MCF 10A (cell line): ENCODE measurements around the gene COG3. TPM values are rescaled to one million over a fixed set of nuclear protein-coding genes. Genes with fewer than 3 reads are reported as not detected.
A peak's percentile ranks its signal among the peaks of the same experiment; 100 is the strongest.

ENCODE experiments used
- BruUV-seq: library from RNA; stranded (reverse); fragments of 400-500 nt; replicated peaks from 2 replicates; lab custom pipeline; 2021; lab: Mats Ljungman, UMichigan
- CTCF ChIA-PET: fragments of 300-600 bp; sonication (Branson Sonifier 250); formaldehyde crosslinking; extraction: SDS; loops from one replicate; lab custom pipeline; 2021; ENCODE audit warnings: antibody characterized with exemption, inconsistent platforms; lab: Yijun Ruan, JAX
- POLR2A ChIA-PET: fragments of 300-600, 350-650 bp; sonication (Branson Sonifier 250); formaldehyde crosslinking; extraction: SDS; loops from one replicate; lab custom pipeline; 2020; ENCODE audit warnings: antibody characterized with exemption, inconsistent platforms; lab: Yijun Ruan, JAX
- DNase-seq: peaks from one replicate; pipeline ENCODE4 v3.0.0-alpha.2; 2018; ENCODE audit not compliant: unreplicated experiment
- H3K27ac Mint-ChIP-seq: one replicate; pipeline ENCODE4 v1.8.0; 2022; ENCODE audit warnings: mild to moderate bottlenecking, low read depth, mixed read lengths; ENCODE audit not compliant: unreplicated experiment
- H3K27me3 Mint-ChIP-seq: one replicate; pipeline ENCODE4 v1.8.0; 2022; ENCODE audit warnings: mixed read lengths; ENCODE audit not compliant: insufficient read depth, unreplicated experiment
- H3K36me3 Mint-ChIP-seq: one replicate; pipeline ENCODE4 v1.8.0; 2022; ENCODE audit warnings: mild to moderate bottlenecking, moderate library complexity, mixed read lengths; ENCODE audit not compliant: insufficient read depth, unreplicated experiment
- H3K4me1 Mint-ChIP-seq: one replicate; pipeline ENCODE4 v1.8.0; 2022; ENCODE audit warnings: mixed read lengths; ENCODE audit not compliant: insufficient read depth, unreplicated experiment
- H3K4me3 Mint-ChIP-seq: one replicate; pipeline ENCODE4 v1.8.0; 2022; ENCODE audit warnings: mild to moderate bottlenecking, moderate library complexity, mixed read lengths; ENCODE audit not compliant: unreplicated experiment
- H3K9me3 Mint-ChIP-seq: one replicate; pipeline ENCODE4 v1.8.0; 2022; ENCODE audit warnings: mixed read lengths; ENCODE audit not compliant: unreplicated experiment
- CTCF ChIP-seq: fragments of 200-600 bp; IDR thresholded peaks from one replicate; pipeline ENCODE4 v1.8.0; 2022; ENCODE audit warnings: antibody characterized with exemption, mild to moderate bottlenecking; ENCODE audit not compliant: unreplicated experiment
- intact Hi-C: fragments of 100-400 bp; cut with micrococcal nuclease; formaldehyde crosslinking; loops from 2 replicates; pipeline ENCODE4 v1.14.1; 2022
- total RNA-seq: library from RNA; stranded (reverse); gene quantifications from 2 replicates; pipeline ENCODE4 v1.2.3, GENCODE V29; 2022

COG3 gene
- total RNA-seq, 1 experiment from 2014 or later: 44.1 TPM

DNA sequence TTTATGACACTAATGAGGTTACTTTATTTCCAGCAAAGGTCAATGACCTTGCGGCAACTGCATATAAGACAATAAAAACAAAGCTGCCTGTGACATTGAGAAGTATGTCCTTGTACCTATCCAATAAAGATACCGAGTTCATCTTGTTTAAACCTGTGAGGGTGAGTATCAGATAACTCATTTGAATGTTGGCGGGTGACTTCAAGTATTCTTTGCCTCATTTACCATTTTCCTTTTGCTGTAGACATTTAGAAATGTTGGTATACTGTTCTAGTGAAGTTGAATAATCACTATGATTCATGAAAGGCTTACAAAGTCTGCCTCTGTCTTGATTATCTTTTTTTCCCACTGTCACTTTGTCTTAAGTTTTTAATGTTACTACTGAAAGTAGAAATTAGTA lies 65.0 kb downstream of the COG3 start:
- Mint-ChIP-seq H3K27ac (no peak overlapping the region), H3K4me1 (peaks cover 10% of the 10 kb centered on the region), H3K36me3 (peaks cover 97% of the 10 kb centered on the region), H3K27me3 (no peaks in the 10 kb centered on the region), H3K4me3 (no peak overlapping the region), H3K9me3 (no peaks in the 10 kb centered on the region)
- CTCF ChIA-PET: no interaction called here
- no peak for TF ChIP-seq CTCF
- DNase-seq: no peak
- intact Hi-C loops: no loop called here
- no TSS peak for BruUV-seq
- POLR2A ChIA-PET: interaction anchor here (0.6 to 1.9 kb wide), 4 partner anchors 10 to 1118 kb away, joined by 3 to 5 read pairs (median 3); no protein-coding TSS in a partner anchor

DNA sequence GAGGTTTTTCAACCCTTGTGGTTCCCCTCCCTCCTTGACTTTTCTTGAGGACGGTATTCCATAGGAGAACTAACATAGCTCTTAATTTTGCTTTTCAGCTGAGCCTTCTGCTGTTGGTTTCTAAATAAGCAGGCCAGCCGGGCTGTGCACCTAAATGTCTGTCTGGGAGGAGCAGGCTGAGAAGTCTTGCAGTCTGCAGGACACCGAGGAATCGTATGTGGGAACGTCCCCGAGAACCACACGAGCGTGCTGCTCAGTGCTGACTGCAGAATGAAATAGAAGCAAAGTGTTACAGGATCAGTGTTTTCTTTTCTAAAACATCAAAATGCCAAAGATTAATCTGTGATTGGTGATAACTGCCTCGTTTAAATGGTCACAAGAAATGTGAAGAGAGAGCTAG lies 69.9 kb downstream of the COG3 start:
- no peaks in the 10 kb centered on the region for H3K27me3 Mint-ChIP-seq
- DNase-seq: no peak
- TF ChIP-seq CTCF: no peak
- no peak overlapping the region for H3K4me3 Mint-ChIP-seq
- intact Hi-C loops: no loop called here
- no TSS peak for BruUV-seq
- ChIA-PET CTCF (no interaction called here), POLR2A (no interaction called here)
- H3K36me3 Mint-ChIP-seq: peaks cover 74% of the 10 kb centered on the region
- no peaks in the 10 kb centered on the region for H3K9me3 Mint-ChIP-seq
- H3K4me1 Mint-ChIP-seq: no peaks in the 10 kb centered on the region
- H3K27ac Mint-ChIP-seq: no peak overlapping the region

- BruUV-seq: no TSS peak
- DNase-seq: no peak
- H3K36me3 Mint-ChIP-seq: peaks cover 57% of the 10 kb centered on the region
- no peaks in the 10 kb centered on the region for H3K27me3 Mint-ChIP-seq
- intact Hi-C loops: no loop called here
- ChIA-PET POLR2A (no interaction called here), CTCF (no interaction called here)
- H3K27ac Mint-ChIP-seq: no peak overlapping the region
- no peak overlapping the region for H3K4me3 Mint-ChIP-seq
- H3K4me1 Mint-ChIP-seq: no peaks in the 10 kb centered on the region
- no peaks in the 10 kb centered on the region for H3K9me3 Mint-ChIP-seq
- TF ChIP-seq CTCF: no peak
These were observed 71.5 kb downstream of the COG3 start for GRCh38 chr13:45536224-45536623.

DNA sequence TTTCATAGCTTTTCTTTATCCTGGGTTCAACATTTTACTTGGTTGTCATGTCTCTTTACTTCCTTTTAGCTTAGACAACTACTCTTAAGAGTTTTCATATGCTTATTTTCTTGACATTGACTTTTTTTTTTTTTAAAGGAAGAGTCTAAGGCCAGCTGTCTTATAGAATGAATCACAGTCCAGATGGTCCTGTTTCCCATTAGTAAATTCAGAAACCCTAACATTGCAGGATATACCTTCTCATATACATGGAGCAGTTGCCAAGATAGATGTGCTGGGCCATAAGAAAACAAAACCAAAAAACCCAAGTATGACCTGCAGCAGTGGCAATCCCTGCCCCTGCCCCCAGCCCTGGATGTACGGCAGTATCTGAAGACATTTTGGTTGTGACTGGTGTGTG lies 72.8 kb downstream of the COG3 start:
- TF ChIP-seq CTCF: no peak
- ChIA-PET POLR2A (interaction anchor here (0.6 kb wide), 1 partner anchor 602 kb away, joined by 3 read pairs; no protein-coding TSS in a partner anchor), CTCF (interaction anchor here (0.6 to 0.7 kb wide), 2 partner anchors 31 to 72 kb away, joined by 3 read pairs; no protein-coding TSS in a partner anchor)
- intact Hi-C loops: no loop called here
- BruUV-seq: TSS peak; percentile 4
- no peak for DNase-seq
- peaks cover 45% of the 10 kb centered on the region for H3K36me3 Mint-ChIP-seq
- H3K4me3 Mint-ChIP-seq: no peak overlapping the region
- H3K9me3 Mint-ChIP-seq: no peaks in the 10 kb centered on the region
- H3K27me3 Mint-ChIP-seq: no peaks in the 10 kb centered on the region
- no peaks in the 10 kb centered on the region for H3K4me1 Mint-ChIP-seq
- no peak overlapping the region for H3K27ac Mint-ChIP-seq
